Endothelial cell of hepatic sinusoid (primary cell): ENCODE measurements around the gene RHBDD1.
"Not testable (repeated sequence)": the region's sequence is repeated elsewhere in the genome, so short reads cannot be mapped to it uniquely, and the experiment has no call there.

Source experiments
- in situ Hi-C: cut with HindIII; loops from 2 replicates; pipeline ENCODE4 v1.10.0; 2017; ENCODE audit warnings: low sequenced_read_pairs

RHBDD1 gene

DNA sequence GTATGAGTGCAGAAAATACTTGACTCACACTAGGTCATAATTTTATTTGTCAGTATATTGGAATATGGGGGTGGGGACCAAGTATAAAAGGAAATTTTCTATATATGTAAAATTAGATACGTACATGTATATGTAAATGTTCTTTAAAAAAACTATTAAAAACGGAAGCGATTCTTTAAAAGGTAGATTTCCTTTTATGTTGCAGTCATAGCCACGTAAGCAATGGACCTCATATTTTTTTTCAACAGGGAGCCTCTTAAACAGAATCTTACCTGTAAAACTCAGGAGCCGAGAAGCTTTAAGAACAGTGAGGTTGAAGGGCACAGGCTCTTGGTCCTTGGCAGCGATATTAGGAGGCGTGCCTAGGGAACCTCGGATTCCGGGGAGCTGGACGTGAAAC lies 3.3 kb downstream of the RHBDD1 start:
- in situ Hi-C loops = loop anchor here (5.0 kb wide), 1 partner anchor 1167 kb away; no protein-coding TSS in a partner anchor

- in situ Hi-C loops = loop anchor here (5.0 kb wide), 1 partner anchor 1168 kb away; no protein-coding TSS in a partner anchor
These were observed 4.1 kb downstream of the RHBDD1 start for GRCh38 chr2:226839951-226840350.

DNA sequence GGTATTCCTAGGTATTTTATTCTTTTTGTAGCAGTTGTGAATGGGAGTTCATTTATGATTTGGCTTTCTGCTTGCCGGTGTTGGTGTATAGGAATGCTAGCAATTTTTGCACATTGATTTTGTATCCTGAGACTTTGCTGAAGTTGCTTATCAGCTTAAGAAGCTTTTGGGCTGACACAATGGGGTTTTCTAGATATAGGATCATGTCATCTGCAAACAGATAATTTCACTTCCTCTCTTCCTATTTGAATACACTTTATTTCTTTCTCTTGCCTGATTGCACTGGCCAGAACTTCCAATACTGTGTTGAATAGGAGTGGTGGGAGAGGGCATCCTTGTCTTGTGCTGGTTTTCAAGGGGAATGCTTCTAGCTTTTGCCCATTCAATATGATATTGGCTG lies 7.1 kb downstream of the RHBDD1 start:
- in situ Hi-C loops = not testable (repeated sequence)

DNA sequence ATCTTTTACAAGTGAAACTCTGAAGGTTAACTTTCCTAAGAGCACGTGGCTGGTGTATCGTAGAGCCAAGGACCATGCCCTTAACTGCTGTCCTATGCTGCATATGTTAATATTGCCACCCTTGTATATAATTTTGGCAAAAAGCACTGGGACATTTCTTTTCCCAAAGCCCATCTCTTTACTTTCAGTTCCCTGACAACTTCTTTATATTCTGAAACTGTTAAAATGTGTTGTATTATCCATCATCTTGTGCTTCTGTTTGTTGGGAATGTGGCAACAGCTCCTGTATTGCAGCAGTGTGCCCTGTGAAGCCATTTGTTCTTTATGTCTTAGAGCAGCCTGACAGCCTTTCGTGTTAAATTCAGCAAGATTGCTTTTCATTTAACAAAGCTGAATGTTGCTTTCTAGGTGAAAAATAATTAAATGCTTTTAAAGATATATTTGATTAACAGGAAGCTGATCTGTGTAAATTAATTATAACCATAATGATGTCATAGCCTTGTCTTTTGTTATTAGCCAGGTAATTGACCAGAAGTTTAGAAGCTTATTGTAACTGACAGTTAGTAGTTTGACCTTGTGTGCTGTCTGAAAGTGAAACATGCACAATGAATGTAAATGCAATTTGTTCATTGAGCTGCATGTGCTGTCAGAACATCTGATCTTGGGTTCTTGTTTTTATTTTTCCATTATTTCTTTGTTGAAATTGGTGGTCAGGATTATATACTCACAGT lies 9.7 kb downstream of the RHBDD1 start:
- in situ Hi-C loops = no loop called here

DNA sequence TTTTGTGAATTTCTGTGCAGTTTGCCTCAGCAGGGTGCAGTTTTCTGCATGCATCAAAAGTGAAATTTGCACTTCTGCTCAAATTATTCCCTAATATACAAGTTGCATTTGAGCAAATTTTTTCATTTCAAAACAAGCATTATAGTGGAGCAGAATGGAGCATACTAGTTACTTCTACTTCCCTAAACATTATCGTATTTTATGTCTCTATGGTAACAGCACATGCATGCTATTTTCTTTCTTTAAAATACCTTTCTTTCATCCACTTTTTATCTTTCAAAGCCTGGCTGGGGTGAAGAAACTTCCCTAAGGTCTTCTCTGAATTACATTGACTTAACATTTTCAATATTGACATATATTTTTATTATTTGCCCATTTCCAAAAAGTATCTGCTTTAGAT lies 11.2 kb downstream of the RHBDD1 start:
- in situ Hi-C loops = no loop called here

DNA sequence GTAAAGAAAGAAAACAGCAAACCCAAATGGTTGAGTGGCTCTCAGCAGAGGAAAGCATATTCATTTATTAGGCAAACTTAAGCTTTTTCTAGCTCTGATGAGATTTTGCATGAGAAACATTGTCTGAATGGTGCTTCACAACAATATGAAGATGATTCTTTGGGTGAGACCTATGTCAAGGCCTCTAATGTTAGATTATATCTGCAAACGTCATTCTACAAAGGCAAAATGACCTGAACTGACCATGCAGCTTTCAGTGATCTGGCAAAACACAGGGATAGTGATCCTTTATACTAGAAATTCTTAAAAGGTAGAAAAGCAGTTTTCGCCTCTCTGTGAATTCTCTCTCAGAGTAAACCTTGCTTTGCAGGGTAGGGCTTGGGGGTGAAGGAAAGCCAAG lies 11.7 kb downstream of the RHBDD1 start:
- in situ Hi-C loops = no loop called here

DNA sequence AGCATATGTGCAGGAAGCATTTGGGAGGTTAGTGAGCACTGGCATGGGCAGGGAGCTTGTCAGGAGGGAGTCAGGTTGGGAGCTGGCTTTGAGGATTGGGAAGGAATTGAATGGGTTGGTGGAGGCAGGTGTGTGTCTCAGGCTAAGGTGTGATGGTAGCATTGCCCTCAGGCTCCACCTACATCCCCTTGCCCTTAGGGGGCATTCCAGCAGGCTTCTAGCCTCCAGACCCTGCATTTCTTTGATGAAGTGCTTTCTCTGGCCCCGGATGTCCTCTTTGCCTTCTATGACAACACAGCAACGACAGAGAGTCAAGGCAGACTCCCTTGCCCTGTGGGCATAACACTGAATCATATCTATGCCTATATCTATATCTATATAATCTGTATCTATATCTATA lies 13.5 kb downstream of the RHBDD1 start:
- in situ Hi-C loops = no loop called here

GRCh38 chr2:226850024-226850423 lies 14.2 kb downstream of the RHBDD1 start:
- in situ Hi-C loops = no loop called here

GRCh38 chr2:226855787-226856186 lies 19.9 kb downstream of the RHBDD1 start:
- in situ Hi-C loops = no loop called here

DNA sequence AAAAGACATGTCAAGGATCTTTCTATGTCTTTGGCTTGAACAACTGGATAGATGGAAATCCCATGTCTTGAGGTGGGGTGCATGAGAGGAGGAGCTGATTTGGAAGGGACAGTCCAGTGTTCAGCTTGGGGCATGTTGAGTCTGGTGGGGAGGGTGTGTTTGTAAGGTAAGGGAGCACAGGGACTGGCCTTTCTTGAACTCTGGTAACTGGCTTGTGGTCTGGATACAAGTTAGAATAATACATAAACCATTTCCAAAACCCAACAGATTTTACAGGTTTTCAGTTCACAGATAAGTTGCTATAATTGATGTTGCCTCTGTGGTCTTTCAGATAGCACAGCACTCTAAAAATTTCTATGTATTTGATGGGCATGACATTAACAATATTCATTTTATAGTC lies 24.2 kb downstream of the RHBDD1 start:
- in situ Hi-C loops = no loop called here

DNA sequence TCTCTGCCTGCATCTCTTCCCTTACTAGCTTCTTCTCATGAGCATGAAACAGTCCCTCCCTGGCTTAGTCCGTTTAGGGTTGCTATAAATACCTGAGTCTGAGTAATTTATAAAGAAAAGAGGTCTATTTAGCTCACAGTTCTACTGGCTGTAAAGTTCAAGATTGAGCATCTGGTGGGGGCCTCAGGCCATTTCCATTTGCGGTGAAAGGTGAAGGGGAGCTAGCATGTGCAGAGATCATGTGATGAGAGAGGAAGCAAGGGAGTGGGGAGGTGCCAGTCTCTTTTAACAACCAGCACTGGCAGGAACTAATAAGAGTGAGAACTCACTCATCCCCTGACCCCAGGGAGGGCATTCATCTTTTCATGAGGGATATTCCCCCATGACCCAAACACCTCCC lies 26.8 kb downstream of the RHBDD1 start:
- in situ Hi-C loops = no loop called here

DNA sequence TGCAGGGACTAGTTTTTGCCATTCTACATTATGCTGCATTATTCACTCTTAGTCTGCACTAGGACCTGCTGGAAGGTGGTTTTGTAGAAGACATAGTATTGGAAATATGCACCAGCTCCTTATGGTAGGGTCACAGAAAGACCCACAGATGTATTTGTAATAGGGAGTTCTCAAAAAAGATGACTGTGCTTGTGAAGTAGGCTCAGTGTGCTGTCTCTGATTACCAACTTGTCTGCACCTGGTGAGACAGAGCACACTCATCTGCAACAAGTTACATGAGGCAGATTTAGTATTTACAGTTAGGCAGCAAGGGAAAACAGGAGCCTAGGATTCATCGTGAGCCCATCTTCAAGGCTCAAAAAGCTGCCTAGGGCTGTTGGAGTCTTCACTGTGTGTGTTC lies 29.4 kb downstream of the RHBDD1 start:
- in situ Hi-C loops = no loop called here

DNA sequence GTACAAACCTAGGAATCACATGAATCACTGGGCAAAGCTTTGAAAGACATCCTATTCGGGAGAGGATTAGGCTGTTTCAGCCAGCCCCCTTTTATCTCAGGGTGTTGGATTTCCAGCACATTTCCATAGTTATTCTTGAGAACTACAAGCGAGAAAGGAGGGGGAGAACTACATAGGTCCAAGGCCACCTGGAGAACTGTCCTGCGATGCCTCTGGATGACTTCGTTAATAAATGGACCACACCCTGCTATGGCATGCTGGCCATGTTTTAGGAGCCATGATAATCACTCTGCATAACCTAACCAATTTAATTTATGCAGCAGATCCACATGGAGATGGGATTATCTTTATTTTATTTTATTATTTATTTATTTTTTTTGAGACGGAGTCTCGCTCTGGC lies 29.9 kb downstream of the RHBDD1 start:
- in situ Hi-C loops = no loop called here

- in situ Hi-C loops = no loop called here
These were observed 32.7 kb downstream of the RHBDD1 start for GRCh38 chr2:226868331-226869162.

GRCh38 chr2:226869371-226869770 lies 33.5 kb downstream of the RHBDD1 start:
- in situ Hi-C loops = no loop called here

DNA sequence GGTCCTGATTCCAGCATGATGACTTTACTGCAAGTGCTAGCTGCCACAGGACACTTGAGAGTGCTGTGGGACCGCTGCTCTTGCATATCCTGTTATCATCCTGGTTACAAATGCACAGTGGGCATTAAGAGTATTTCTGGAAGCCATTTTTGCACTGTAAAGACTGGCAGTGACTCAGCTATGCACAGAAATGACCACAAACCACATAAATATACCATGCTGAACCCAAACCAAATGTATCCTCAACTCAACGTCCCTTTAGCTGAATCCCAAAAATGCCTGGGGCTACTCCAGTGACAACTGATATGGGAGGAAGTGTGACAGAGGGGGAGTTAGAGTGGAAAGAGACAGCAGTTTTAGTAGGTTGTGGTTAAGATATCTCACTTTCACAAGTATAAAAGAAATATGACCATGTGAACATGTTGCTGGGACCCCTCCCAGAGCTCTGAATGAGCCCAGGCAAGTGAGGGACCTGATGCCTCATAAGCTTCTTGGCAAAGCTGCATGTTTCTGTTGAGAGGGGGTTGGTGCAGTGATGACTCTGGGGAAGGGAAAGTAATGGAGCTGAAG lies 37.3 kb downstream of the RHBDD1 start:
- in situ Hi-C loops = no loop called here

- in situ Hi-C loops = no loop called here
These were observed 38.0 kb downstream of the RHBDD1 start for GRCh38 chr2:226873826-226874225.

DNA sequence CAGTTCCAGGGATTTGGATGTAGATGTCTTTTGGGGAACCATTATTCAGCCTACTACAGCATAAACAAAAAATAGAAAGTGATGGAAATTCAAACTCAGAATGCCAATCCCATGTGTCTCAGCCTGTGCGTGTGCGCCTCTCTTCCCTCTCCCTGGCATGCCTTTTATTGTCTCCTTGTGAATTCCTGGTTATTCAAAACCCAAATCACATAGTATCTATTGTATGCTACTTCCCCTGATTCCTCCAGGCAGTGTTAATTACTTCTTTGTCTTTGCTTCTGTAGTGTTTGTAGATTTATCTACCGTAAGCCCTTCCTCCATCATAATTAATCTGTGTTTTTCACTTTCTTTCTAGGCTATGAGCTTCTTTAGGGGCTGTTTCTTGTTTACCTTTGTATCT lies 38.9 kb downstream of the RHBDD1 start:
- in situ Hi-C loops = no loop called here

DNA sequence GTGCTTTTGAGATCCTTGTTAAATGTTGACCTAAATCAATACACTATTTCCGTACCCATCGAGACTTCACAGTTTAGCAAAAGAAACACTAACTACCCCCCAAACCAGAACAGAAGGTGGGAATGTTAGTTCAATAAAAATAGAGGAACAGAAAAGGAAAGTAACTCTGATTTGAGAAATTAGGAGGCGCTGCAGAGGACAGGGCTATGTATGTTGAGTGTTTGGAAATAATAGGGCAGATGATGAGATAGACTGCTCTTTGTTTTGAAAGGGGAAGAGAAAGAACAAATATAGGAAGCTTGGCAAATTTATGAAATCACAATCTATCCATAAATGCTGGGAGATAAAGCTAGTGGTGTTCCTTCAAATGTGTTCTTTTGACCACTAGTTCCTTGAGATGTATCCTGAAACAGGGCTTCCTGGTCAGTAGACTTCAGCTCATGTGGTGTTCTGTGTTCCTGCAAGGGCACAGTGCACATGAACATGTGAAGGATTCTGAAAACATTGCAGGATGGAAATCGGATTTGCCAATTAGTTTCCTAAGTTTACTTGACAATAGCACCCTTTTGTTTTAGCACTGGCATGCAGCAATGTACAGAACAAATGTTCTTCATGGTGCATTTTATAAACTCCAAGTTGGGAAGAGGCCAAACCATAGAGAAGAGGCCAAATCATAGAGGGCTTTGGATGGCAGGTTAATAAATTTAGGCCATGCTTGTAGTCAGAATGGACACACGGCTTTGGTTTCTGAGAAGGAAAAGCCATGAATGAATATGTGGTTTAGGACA lies 39.8 kb downstream of the RHBDD1 start:
- in situ Hi-C loops = no loop called here

DNA sequence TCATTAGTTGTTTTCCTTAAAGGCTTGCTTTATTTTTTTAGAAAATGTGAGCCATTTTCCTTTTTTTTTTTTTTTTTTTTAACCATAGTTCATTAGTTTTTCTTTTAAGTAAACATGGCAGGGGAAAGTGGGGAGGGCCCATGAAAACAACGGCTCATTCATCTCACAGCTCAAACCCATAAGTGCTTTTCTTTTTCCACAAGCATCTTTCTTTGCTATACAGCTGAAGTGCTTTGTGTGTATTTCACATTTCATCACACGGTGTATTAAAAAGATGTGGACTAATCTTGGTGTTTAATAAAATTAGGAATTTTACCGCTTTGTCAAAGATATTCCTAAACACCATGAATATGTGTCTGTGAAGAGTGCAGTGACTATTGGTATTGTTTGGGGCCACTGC lies 41.6 kb downstream of the RHBDD1 start:
- in situ Hi-C loops = no loop called here

GRCh38 chr2:226881287-226881686 lies 45.4 kb downstream of the RHBDD1 start:
- in situ Hi-C loops = no loop called here
